H1 (cell line): ENCODE data around the gene ATP11C. TPM values are rescaled to one million over a fixed set of nuclear protein-coding genes. Genes with fewer than 3 reads are reported as not detected.
A peak's percentile ranks its signal among the peaks of the same experiment; 100 is the strongest.

ENCODE experiments used
- CTCF ChIA-PET: fragments of 300-600 bp; sonication (Branson Sonifier 250); formaldehyde crosslinking; loops from one replicate; lab custom pipeline; 2021; ENCODE audit not compliant: partially characterized antibody; lab: Charles Lee
- POLR2A ChIA-PET: fragments of 300-600 bp; sonication (Branson Sonifier 250); formaldehyde crosslinking; loops from one replicate; lab custom pipeline; 2021; ENCODE audit warnings: inconsistent platforms; ENCODE audit not compliant: partially characterized antibody; lab: Charles Lee
- DNase-seq, 2 experiments: peaks; one replicate each; pipeline versions ENCODE4 v3.0.0 to v3.0.0-alpha.2; 2010 to 2022; ENCODE audit warnings: low spot score in 2 of 2, low read depth in 1 of 2, mixed read lengths in 1 of 2
- FAIRE-seq: peaks from 2 replicates; lab custom pipeline; 2011; peaks lifted over from hg19 to GRCh38; lab: Jason Lieb, UNC
- H2AFZ ChIP-seq: 2 replicates; pipeline ENCODE4 v1.8.1; 2012; ENCODE audit warnings: low read length, inconsistent platforms
- H2AK5ac ChIP-seq: 2 replicates; pipeline ENCODE4 v1.6.1; 2013; ENCODE audit warnings: low read depth, low read length
- H2BK120ac ChIP-seq: replicated peaks from 2 replicates; pipeline ENCODE3; 2013; ENCODE audit warnings: low read depth, low read length, inconsistent platforms
- H2BK12ac ChIP-seq: 2 replicates; pipeline ENCODE4 v1.6.1; 2013; ENCODE audit warnings: low read depth, low read length
- H2BK15ac ChIP-seq: 2 replicates; pipeline ENCODE4 v1.6.1; 2013; ENCODE audit warnings: low read length
- H2BK20ac ChIP-seq: 2 replicates; pipeline ENCODE4 v1.6.1; 2013; ENCODE audit warnings: low read length
- H2BK5ac ChIP-seq: 2 replicates; pipeline ENCODE4 v1.6.1; 2013; ENCODE audit warnings: low read depth, low read length
- H3K14ac ChIP-seq: 2 replicates; pipeline ENCODE4 v1.6.1; 2013; ENCODE audit warnings: inconsistent platforms; ENCODE audit not compliant: insufficient read length
- H3K18ac ChIP-seq: 2 replicates; pipeline ENCODE4 v1.6.1; 2013; ENCODE audit warnings: low read length; ENCODE audit errors: extremely low read depth
- H3K23ac ChIP-seq: 2 replicates; pipeline ENCODE4 v1.6.1; 2013; ENCODE audit warnings: inconsistent platforms; ENCODE audit not compliant: insufficient read length
- H3K23me2 ChIP-seq: 2 replicates; pipeline ENCODE4 v1.6.1; 2013; ENCODE audit warnings: low read depth, low read length
- H3K27ac ChIP-seq: 2 replicates; pipeline ENCODE4 v1.6.1; 2011; ENCODE audit warnings: low read depth, low read length, inconsistent platforms
- H3K27me3 ChIP-seq, 4 experiments: replicated peaks in 1 of 4; 1 replicate in 1 of 4; 2 replicates in 3 of 4; pipeline versions ENCODE4 v1.6.1 to v1.8.1; 2011 to 2013; ENCODE audit warnings: low read length in 3 of 4, mild to moderate bottlenecking in 3 of 4, inconsistent platforms in 2 of 4, mixed read lengths in 2 of 4, moderate library complexity in 1 of 4; ENCODE audit not compliant: control insufficient read depth in 3 of 4, insufficient read depth in 3 of 4; ENCODE audit errors: extremely low read depth in 1 of 4
- H3K36me3 ChIP-seq, 4 experiments: 2 replicates each; pipeline versions ENCODE4 v1.6.1 to v1.8.1; 2011 to 2013; ENCODE audit warnings: mild to moderate bottlenecking in 4 of 4, low read length in 3 of 4, moderate library complexity in 2 of 4, control low read depth in 1 of 4, inconsistent platforms in 1 of 4; ENCODE audit not compliant: insufficient read depth in 4 of 4, control insufficient read depth in 2 of 4
- H3K4ac ChIP-seq: replicated peaks from 2 replicates; pipeline ENCODE3; 2013; ENCODE audit warnings: low read length, low read depth, mixed read lengths, inconsistent platforms; ENCODE audit not compliant: insufficient read length
- H3K4me1 ChIP-seq, 4 experiments: replicated peaks in 1 of 4; 1 replicate in 1 of 4; 2 replicates in 3 of 4; pipeline versions ENCODE4 v1.6.1 to v1.8.1; 2011 to 2013; ENCODE audit warnings: low read length in 3 of 4, inconsistent platforms in 2 of 4, mixed read lengths in 1 of 4; ENCODE audit not compliant: insufficient read depth in 4 of 4, control insufficient read depth in 3 of 4
- H3K4me2 ChIP-seq, 2 experiments: 2 replicates each; pipeline versions ENCODE4 v1.6.1 to v1.8.1; 2011 to 2013; ENCODE audit warnings: low read depth in 2 of 2, low read length in 2 of 2, control low read depth in 1 of 2, inconsistent platforms in 1 of 2, mild to moderate bottlenecking in 1 of 2; ENCODE audit not compliant: insufficient read depth in 1 of 2
- H3K4me3 ChIP-seq, 4 experiments: fragments of 200-600, 300-600 bp in 1 of 4; sonication (generic), shearing (Covaris generic), sonication (Bioruptor Twin) in 1 of 4; 2 replicates each; pipeline versions ENCODE4 v1.5.1 to v1.8.1; 2011 to 2016; ENCODE audit warnings: low read length in 4 of 4, low read depth in 3 of 4, control low read depth in 2 of 4, inconsistent platforms in 2 of 4, mild to moderate bottlenecking in 2 of 4, mixed read lengths in 1 of 4, moderate library complexity in 1 of 4; ENCODE audit not compliant: insufficient read depth in 2 of 4; ENCODE audit errors: extremely low read depth in 1 of 4
- H3K56ac ChIP-seq: replicated peaks from 2 replicates; pipeline ENCODE3; 2013; ENCODE audit warnings: low read depth, mild to moderate bottlenecking, mixed read lengths, low read length, inconsistent platforms; ENCODE audit not compliant: insufficient read length
- H3K79me1 ChIP-seq: 2 replicates; pipeline ENCODE4 v1.6.1; 2013; ENCODE audit warnings: low read depth, low read length, control low read depth
- H3K79me2 ChIP-seq, 2 experiments: 2 replicates each; pipeline versions ENCODE4 v1.6.1 to v1.8.1; 2012 to 2013; ENCODE audit warnings: low read length in 2 of 2, mild to moderate bottlenecking in 2 of 2, inconsistent platforms in 1 of 2; ENCODE audit not compliant: insufficient read depth in 2 of 2, control insufficient read depth in 1 of 2
- H3K9ac ChIP-seq, 4 experiments: replicated peaks in 1 of 4; 1 replicate in 1 of 4; 2 replicates in 3 of 4; pipeline versions ENCODE4 v1.6.1 to v1.8.1; 2011 to 2013; ENCODE audit warnings: low read depth in 3 of 4, low read length in 3 of 4, control low read depth in 2 of 4, mild to moderate bottlenecking in 2 of 4, moderate library complexity in 2 of 4, inconsistent platforms in 1 of 4; ENCODE audit errors: extremely low read depth in 1 of 4
- H3K9me3 ChIP-seq, 2 experiments: 2 replicates each; pipeline versions ENCODE4 v1.6.1 to v1.8.1; 2012 to 2013; ENCODE audit warnings: mild to moderate bottlenecking in 2 of 2, moderate library complexity in 2 of 2, control low read depth in 1 of 2, inconsistent platforms in 1 of 2, low read depth in 1 of 2, low read length in 1 of 2, mixed read lengths in 1 of 2; ENCODE audit not compliant: insufficient read depth in 2 of 2
- H4K20me1 ChIP-seq, 2 experiments: replicated peaks in 1 of 2; 2 replicates each; pipeline versions ENCODE3 to v1.8.1; 2011 to 2013; ENCODE audit warnings: inconsistent platforms in 2 of 2, low read length in 2 of 2, mild to moderate bottlenecking in 1 of 2; ENCODE audit not compliant: insufficient read depth in 2 of 2, control insufficient read depth in 1 of 2
- H4K5ac ChIP-seq: 2 replicates; pipeline ENCODE4 v1.6.1; 2013; ENCODE audit warnings: low read length, low read depth, mixed read lengths, inconsistent platforms; ENCODE audit not compliant: insufficient read length
- H4K8ac ChIP-seq: 2 replicates; pipeline ENCODE4 v1.8.0; 2013; ENCODE audit warnings: mild to moderate bottlenecking, moderate library complexity, low read length, inconsistent platforms; ENCODE audit not compliant: insufficient read depth; ENCODE audit errors: extremely low read depth
- H4K91ac ChIP-seq: replicated peaks from 2 replicates; pipeline ENCODE3; 2013; ENCODE audit warnings: low read length, mixed read lengths, inconsistent platforms; ENCODE audit not compliant: insufficient read length
- EZH2 ChIP-seq: fragments of 200-600 bp; sonication (generic); IDR thresholded peaks from 2 replicates; pipeline ENCODE4 v1.7.1; 2012; ENCODE audit warnings: low read depth, mild to moderate bottlenecking, moderate library complexity, low read length, inconsistent platforms; ENCODE audit not compliant: severe bottlenecking
- POLR2A ChIP-seq, 2 experiments: IDR thresholded peaks; 1 replicate in 1 of 2; 2 replicates in 1 of 2; pipeline ENCODE4 v1.6.1; 2011; ENCODE audit warnings: low read depth in 2 of 2, low read length in 2 of 2, mild to moderate bottlenecking in 2 of 2; ENCODE audit errors: control extremely low read depth in 1 of 2
- WGBS, 2 experiments: shearing (Covaris generic) in 1 of 2; methylation state at CpG; one replicate each; pipeline versions ENCODE4 v1.1.6 to v1.1.7; 2013 to 2015; ENCODE audit warnings: low lambda C conversion rate in 2 of 2, mixed read lengths in 2 of 2, inconsistent platforms in 1 of 2, low coverage in 1 of 2, missing lambda C conversion rate in 1 of 2; ENCODE audit not compliant: insufficient replicate concordance in 2 of 2, insufficient coverage in 1 of 2, insufficient read length in 1 of 2; ENCODE audit errors: extremely low coverage in 1 of 2, missing lambda C conversion rate in 1 of 2; 5-methylcytosine and 5-hydroxymethylcytosine counted together
- polyA plus RNA-seq, 7 experiments: library from polyadenylated mRNA; depleted of rRNA in 3 of 7; stranded (reverse) in 5 of 7; unstranded in 2 of 7; fragments of >200 nt in 5 of 7; fragments of 200-250 nt in 2 of 7; gene quantifications; 1 replicate in 5 of 7; 2 replicates in 1 of 7; 4 replicates in 1 of 7; pipeline versions ENCODE4 v1.2.1 to v1.2.3, GENCODE V29; 2011 to 2013; ENCODE audit warnings: missing spikeins in 2 of 7, mixed read lengths in 2 of 7
- total RNA-seq: library from RNA; stranded (reverse); fragmentation: NEBNext Ultra II Directional; extraction: Animal tissue kit (Norgen Biotek cat#: 25700); gene quantifications from 2 replicates; pipeline ENCODE4 v1.2.1, GENCODE V29; 2021

ATP11C gene
- total and polyA plus RNA-seq, 2 of the 8 experiments (the other 6 are each of a cell fraction or from before 2014, with no cell fraction given): 14.7 to 52.1 TPM

- H3K23ac ChIP-seq: no peak overlapping the region
- no peak overlapping the region for H2BK12ac ChIP-seq
- DNase-seq: no peak
- WGBS, 2 experiments: 84% methylated on average over 10 of the region's 10 CpGs; no CpG with 5 or more reads in 1 of the 2 experiments
- no peaks in the 10 kb centered on the region for H3K79me1 ChIP-seq
- H4K8ac ChIP-seq: no peak overlapping the region
- no peaks in the 10 kb centered on the region for H3K79me2 ChIP-seq
- H3K4me1 ChIP-seq: no peaks in the 10 kb centered on the region; a peak in 1 of 7 replicates
- H3K27me3 ChIP-seq: no peaks in the 10 kb centered on the region
- no peak overlapping the region for H3K4ac ChIP-seq
- H3K9me3 ChIP-seq: no peaks in the 10 kb centered on the region
- no peak overlapping the region for H4K5ac ChIP-seq
- H3K36me3 ChIP-seq: no peaks in the 10 kb centered on the region
- no peak overlapping the region for H2BK120ac ChIP-seq
- H2BK5ac ChIP-seq: no peak overlapping the region
- H3K4me3 ChIP-seq: 0 out of 8 replicates have a peak overlapping the region, but pooled peaks of 1 of the 4 experiments have one; percentile 9
- no peak overlapping the region for H3K9ac ChIP-seq
- no peaks in the 10 kb centered on the region for H3K23me2 ChIP-seq
- ChIA-PET POLR2A (no interaction called here), CTCF (interaction anchor here (0.9 kb wide), 1 partner anchor 268 kb away, joined by 3 read pairs; no protein-coding TSS in a partner anchor)
- no peaks in the 10 kb centered on the region for H4K20me1 ChIP-seq
- no peak overlapping the region for H3K56ac ChIP-seq
- FAIRE-seq: no peak
- H3K27ac ChIP-seq: no peak overlapping the region
- no peak overlapping the region for H3K18ac ChIP-seq
- TF ChIP-seq EZH2 (no peak), POLR2A (IDR thresholded peaks at IDR 0.05; ENCODE audit: control extremely low read depth in 1 of 2, low read depth in 2 of 2, low read length in 2 of 2) (no peak)
- H2BK15ac ChIP-seq: no peak overlapping the region
- H2BK20ac ChIP-seq: no peak overlapping the region
- no peak overlapping the region for H3K14ac ChIP-seq
- 0 out of 2 replicates have a peak overlapping the region, but pooled peaks have one; percentile 15 for H2AFZ ChIP-seq
- peak overlapping the region in 1 of 2 experiments; percentile 47; a peak in 1 of 4 replicates for H3K4me2 ChIP-seq
- H2AK5ac ChIP-seq: no peak overlapping the region
- no peak overlapping the region for H4K91ac ChIP-seq
Observed at GRCh38 chrX:139971394-139971749, 38.5 kb upstream of the ATP11C start.
